GM23338 (cell line): ENCODE measurements around the gene SLC25A22. TPM values are rescaled to one million over a fixed set of nuclear protein-coding genes. Genes with fewer than 3 reads are reported as not detected.

Source experiments
- ATAC-seq: fragments of 200-7000 bp; cut with Tn5 transposase; 3 replicates; pipeline ENCODE4 v1.9.1; 2020
- DNase-seq: peaks from one replicate; pipeline ENCODE4 v3.0.0-alpha.2; 2015; ENCODE audit warnings: low spot score
- H2AFZ ChIP-seq: fragments of 200-600 bp; sonication (generic); 2 replicates; pipeline ENCODE4 v1.8.0; 2016; ENCODE audit warnings: antibody characterized with exemption, mild to moderate bottlenecking, moderate library complexity
- H3F3A ChIP-seq: fragments of 200-600 bp; sonication (generic); replicated peaks from 2 replicates; pipeline ENCODE4 v1.8.0; 2017; ENCODE audit warnings: antibody characterized with exemption, mixed run types, low read depth
- H3K27ac ChIP-seq: fragments of 200-600 bp; sonication (generic); 2 replicates; pipeline ENCODE4 v1.6.1; 2016; ENCODE audit warnings: low read depth
- H3K27me3 ChIP-seq: fragments of 200-600 bp; sonication (generic); 2 replicates; pipeline ENCODE4 v1.8.0; 2016; ENCODE audit warnings: mild to moderate bottlenecking, mixed run types, moderate library complexity; ENCODE audit not compliant: insufficient read depth
- H3K36me3 ChIP-seq: fragments of 200-600 bp; sonication (generic); 2 replicates; pipeline ENCODE4 v1.8.0; 2016; ENCODE audit warnings: mild to moderate bottlenecking; ENCODE audit not compliant: insufficient read depth
- H3K4me1 ChIP-seq: fragments of 200-600 bp; sonication (generic); 2 replicates; pipeline ENCODE4 v1.8.0; 2016; ENCODE audit warnings: mild to moderate bottlenecking, moderate library complexity; ENCODE audit not compliant: insufficient read depth
- H3K4me2 ChIP-seq: fragments of 200-600 bp; sonication (generic); 2 replicates; pipeline ENCODE4 v1.7.1; 2017; ENCODE audit warnings: mixed run types
- H3K4me3 ChIP-seq: fragments of 200-600 bp; sonication (generic); 2 replicates; pipeline ENCODE4 v1.6.1; 2016; ENCODE audit warnings: mixed run types
- H3K79me2 ChIP-seq: fragments of 200-600 bp; sonication (generic); replicated peaks from 2 replicates; pipeline ENCODE4 v1.8.0; 2017; ENCODE audit warnings: mild to moderate bottlenecking; ENCODE audit not compliant: insufficient read depth
- H3K9me2 ChIP-seq: fragments of 200-600 bp; sonication (generic); 2 replicates; pipeline ENCODE4 v1.8.0; 2017; ENCODE audit not compliant: insufficient read depth
- H4K20me1 ChIP-seq: fragments of 200-600 bp; sonication (generic); replicated peaks from 2 replicates; pipeline ENCODE4 v1.8.0; 2017; ENCODE audit warnings: mild to moderate bottlenecking; ENCODE audit not compliant: insufficient read depth
- H3K27ac Mint-ChIP-seq: 2 replicates; pipeline ENCODE4 v1.8.0; 2020; ENCODE audit warnings: inconsistent platforms, mild to moderate bottlenecking, moderate library complexity, mixed read lengths
- H3K27me3 Mint-ChIP-seq: 3 replicates; pipeline ENCODE4 v1.8.0; 2022; ENCODE audit warnings: low read depth, mild to moderate bottlenecking, moderate library complexity, mixed read lengths, inconsistent platforms; ENCODE audit not compliant: insufficient read depth, poor library complexity
- H3K36me3 Mint-ChIP-seq: 3 replicates; pipeline ENCODE4 v1.8.0; 2021; ENCODE audit warnings: low read depth, mild to moderate bottlenecking, inconsistent platforms, moderate library complexity, mixed read lengths
- H3K4me1 Mint-ChIP-seq: 3 replicates; pipeline ENCODE4 v1.8.0; 2020; ENCODE audit warnings: mild to moderate bottlenecking, inconsistent platforms, mixed read lengths
- H3K4me3 Mint-ChIP-seq: 3 replicates; pipeline ENCODE4 v1.8.0; 2021; ENCODE audit warnings: moderate library complexity, mild to moderate bottlenecking, inconsistent platforms, mixed read lengths
- H3K9me3 Mint-ChIP-seq: 3 replicates; pipeline ENCODE4 v1.8.0; 2020; ENCODE audit warnings: moderate library complexity, mild to moderate bottlenecking, inconsistent platforms, mixed read lengths
- CTCF ChIP-seq, 2 experiments: fragments of 200-600 bp in 1 of 2; sonication (generic) in 1 of 2; conservative IDR thresholded peaks; 2 replicates each; pipeline versions ENCODE4 v1.5.1 to v1.6.1; 2016 to 2017; ENCODE audit warnings: antibody characterized with exemption in 2 of 2, low read depth in 2 of 2, mild to moderate bottlenecking in 2 of 2, moderate library complexity in 1 of 2
- EZH2 ChIP-seq: fragments of 200-600 bp; sonication (generic); IDR thresholded peaks from one replicate; pipeline ENCODE4 v1.8.0; 2017; ENCODE audit warnings: antibody characterized with exemption, mild to moderate bottlenecking, low read depth; ENCODE audit not compliant: unreplicated experiment
- STAT1 ChIP-seq: IDR thresholded peaks from one replicate; pipeline ENCODE4 v1.6.1; 2016; ENCODE audit warnings: antibody characterized with exemption; ENCODE audit not compliant: unreplicated experiment
- ZNF114 ChIP-seq: fragments of 250-450 bp; sonication (Bioruptor Pico); IDR thresholded peaks from 2 replicates; pipeline ENCODE4 v1.5.0; 2020; ENCODE audit warnings: mild to moderate bottlenecking, moderate library complexity
- polyA plus RNA-seq: library from polyadenylated mRNA; unstranded; fragments of >200 nt; fragmentation: Nextera tagmentation; extraction: Ambion mirVana; gene quantifications from 2 replicates; pipeline ENCODE4 v1.2.1, GENCODE V29; 2016
- total RNA-seq: library from RNA; depleted of rRNA; stranded (reverse); fragments of >200 nt; shearing (Covaris generic); gene quantifications from 2 replicates; pipeline ENCODE4 v1.2.3, GENCODE V29; 2014
- TF ChIP-seq, protein P1 (sequence below): fragments of 250-450 bp; sonication (Bioruptor Pico); IDR thresholded peaks from 2 replicates; pipeline ENCODE4 v1.5.0; 2020; ENCODE audit warnings: mild to moderate bottlenecking, moderate library complexity

SLC25A22 gene
- total and polyA plus RNA-seq, 2 experiments from 2014 or later = 21.0 to 46.4 TPM

DNA sequence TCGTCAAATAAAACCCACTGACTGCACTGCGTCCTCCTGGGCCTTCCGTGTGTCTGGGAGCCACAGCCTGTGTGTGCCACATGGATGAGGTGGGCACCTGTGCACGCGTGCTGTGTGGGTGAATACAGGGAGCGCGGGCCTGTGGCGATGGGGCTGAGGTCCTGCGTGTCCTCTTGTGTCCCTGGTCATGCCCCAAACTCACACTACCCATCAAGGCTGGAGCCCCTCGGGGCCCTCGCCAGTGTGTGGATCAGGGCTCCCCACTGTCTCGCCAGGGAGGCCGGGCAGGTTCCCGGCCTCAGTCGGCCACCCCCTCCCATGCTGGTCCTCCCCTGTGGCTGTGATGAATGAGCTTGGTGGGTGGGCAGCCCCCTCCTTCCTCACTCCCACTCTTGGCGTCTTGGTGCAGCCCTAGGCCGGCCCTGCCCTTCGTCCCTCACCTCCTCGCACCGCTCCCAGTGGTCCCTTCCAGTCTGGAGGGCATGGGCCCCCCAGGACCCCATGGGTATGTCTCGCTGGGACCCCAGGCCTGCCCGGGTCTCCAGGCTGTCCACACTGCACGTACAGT is 34.0 kb upstream of the SLC25A22 start:
- H3K27me3 ChIP-seq = peaks cover 28% of the 10 kb centered on the region
- TF ChIP-seq STAT1 = no peak
- TF ChIP-seq, protein P1, sequence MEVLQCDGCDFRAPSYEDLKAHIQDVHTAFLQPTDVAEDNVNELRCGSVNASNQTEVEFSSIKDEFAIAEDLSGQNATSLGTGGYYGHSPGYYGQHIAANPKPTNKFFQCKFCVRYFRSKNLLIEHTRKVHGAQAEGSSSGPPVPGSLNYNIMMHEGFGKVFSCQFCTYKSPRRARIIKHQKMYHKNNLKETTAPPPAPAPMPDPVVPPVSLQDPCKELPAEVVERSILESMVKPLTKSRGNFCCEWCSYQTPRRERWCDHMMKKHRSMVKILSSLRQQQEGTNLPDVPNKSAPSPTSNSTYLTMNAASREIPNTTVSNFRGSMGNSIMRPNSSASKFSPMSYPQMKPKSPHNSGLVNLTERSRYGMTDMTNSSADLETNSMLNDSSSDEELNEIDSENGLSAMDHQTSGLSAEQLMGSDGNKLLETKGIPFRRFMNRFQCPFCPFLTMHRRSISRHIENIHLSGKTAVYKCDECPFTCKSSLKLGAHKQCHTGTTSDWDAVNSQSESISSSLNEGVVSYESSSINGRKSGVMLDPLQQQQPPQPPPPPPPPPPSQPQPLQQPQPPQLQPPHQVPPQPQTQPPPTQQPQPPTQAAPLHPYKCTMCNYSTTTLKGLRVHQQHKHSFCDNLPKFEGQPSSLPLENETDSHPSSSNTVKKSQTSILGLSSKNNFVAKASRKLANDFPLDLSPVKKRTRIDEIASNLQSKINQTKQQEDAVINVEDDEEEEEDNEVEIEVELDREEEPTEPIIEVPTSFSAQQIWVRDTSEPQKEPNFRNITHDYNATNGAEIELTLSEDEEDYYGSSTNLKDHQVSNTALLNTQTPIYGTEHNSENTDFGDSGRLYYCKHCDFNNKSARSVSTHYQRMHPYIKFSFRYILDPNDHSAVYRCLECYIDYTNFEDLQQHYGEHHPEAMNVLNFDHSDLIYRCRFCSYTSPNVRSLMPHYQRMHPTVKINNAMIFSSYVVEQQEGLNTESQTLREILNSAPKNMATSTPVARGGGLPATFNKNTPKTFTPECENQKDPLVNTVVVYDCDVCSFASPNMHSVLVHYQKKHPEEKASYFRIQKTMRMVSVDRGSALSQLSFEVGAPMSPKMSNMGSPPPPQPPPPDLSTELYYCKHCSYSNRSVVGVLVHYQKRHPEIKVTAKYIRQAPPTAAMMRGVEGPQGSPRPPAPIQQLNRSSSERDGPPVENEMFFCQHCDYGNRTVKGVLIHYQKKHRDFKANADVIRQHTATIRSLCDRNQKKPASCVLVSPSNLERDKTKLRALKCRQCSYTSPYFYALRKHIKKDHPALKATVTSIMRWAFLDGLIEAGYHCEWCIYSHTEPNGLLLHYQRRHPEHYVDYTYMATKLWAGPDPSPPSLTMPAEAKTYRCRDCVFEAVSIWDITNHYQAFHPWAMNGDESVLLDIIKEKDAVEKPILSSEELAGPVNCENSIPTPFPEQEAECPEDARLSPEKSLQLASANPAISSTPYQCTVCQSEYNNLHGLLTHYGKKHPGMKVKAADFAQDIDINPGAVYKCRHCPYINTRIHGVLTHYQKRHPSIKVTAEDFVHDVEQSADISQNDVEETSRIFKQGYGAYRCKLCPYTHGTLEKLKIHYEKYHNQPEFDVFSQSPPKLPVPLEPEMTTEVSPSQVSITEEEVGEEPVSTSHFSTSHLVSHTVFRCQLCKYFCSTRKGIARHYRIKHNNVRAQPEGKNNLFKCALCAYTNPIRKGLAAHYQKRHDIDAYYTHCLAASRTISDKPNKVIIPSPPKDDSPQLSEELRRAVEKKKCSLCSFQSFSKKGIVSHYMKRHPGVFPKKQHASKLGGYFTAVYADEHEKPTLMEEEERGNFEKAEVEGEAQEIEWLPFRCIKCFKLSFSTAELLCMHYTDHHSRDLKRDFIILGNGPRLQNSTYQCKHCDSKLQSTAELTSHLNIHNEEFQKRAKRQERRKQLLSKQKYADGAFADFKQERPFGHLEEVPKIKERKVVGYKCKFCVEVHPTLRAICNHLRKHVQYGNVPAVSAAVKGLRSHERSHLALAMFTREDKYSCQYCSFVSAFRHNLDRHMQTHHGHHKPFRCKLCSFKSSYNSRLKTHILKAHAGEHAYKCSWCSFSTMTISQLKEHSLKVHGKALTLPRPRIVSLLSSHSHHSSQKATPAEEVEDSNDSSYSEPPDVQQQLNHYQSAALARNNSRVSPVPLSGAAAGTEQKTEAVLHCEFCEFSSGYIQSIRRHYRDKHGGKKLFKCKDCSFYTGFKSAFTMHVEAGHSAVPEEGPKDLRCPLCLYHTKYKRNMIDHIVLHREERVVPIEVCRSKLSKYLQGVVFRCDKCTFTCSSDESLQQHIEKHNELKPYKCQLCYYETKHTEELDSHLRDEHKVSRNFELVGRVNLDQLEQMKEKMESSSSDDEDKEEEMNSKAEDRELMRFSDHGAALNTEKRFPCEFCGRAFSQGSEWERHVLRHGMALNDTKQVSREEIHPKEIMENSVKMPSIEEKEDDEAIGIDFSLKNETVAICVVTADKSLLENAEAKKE (CRISPR knock-in tag) = no peak
- no peak for TF ChIP-seq ZNF114 (CRISPR knock-in tag)
- no peak for TF ChIP-seq CTCF (conservative IDR thresholded peaks at IDR 0.05; ENCODE audit: low read depth in 2 of 2)
- TF ChIP-seq EZH2 = peak; percentile 24
- no peak for DNase-seq
- H3K36me3 ChIP-seq = no peaks in the 10 kb centered on the region
- Mint-ChIP-seq H3K4me1 (peaks cover 43% of the 10 kb centered on the region), H3K4me3 (peak overlapping the region; percentile 70), H3K27ac (no peak overlapping the region), H3K36me3 (no peaks in the 10 kb centered on the region), H3K27me3 (peaks cover 59% of the 10 kb centered on the region), H3K9me3 (no peaks in the 10 kb centered on the region; the same call in 2 of the 3 replicates)
- peaks cover 26% of the 10 kb centered on the region for H3F3A ChIP-seq
- H3K4me3 ChIP-seq = peak overlapping the region; percentile 89
- peaks cover 10% of the 10 kb centered on the region; the same call in 1 of the 2 replicates for H4K20me1 ChIP-seq
- ATAC-seq = no peak
- H3K79me2 ChIP-seq = 0 out of 2 replicates have a peak, but pooled peaks cover 5% of the 10 kb centered on the region
- peaks cover 34% of the 10 kb centered on the region for H3K4me1 ChIP-seq
- peak overlapping the region; percentile 98 for H3K4me2 ChIP-seq
- H3K27ac ChIP-seq = no peak overlapping the region
- no peak overlapping the region for H2AFZ ChIP-seq
- H3K9me2 ChIP-seq = no peaks in the 10 kb centered on the region
